ENCODE results near the gene HSPA1B. TPM values are rescaled to one million over a fixed set of nuclear protein-coding genes. Genes with fewer than 3 reads are reported as not detected.

Gene HSPA1B
- total RNA-seq, 1 experiment from 2014 or later: 214 TPM

DNA sequence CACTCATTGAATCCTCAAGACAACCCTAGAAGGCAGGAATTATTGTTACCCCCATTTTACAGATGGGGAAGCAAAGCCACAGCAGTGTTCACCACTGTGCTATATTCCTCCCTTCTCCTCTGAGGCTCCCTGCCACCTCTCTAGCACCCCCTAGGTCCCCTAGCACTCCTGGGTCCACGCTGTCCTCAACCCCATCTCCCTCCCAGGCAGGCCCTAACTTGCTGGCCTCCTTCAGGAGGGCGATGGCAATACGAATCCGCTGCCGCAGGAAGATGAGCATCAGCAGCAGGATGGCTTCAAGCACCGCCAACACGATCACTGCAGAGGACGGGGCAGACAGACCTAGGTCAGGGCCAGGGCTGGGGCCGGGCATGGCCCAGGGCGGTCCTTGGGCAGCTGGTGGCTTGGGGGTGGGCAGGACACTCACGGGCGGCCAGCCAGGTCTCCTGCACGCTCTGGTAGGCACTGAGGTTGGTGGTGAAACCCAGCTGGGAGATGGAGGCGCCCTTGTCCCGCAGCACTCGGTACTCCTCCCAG is 42.9 kb downstream of the HSPA1B start:
- RAD21 ChIA-PET (ENCODE audit: low non-redundant PET in 1 of 2, low total read pairs in 2 of 2, uncharacterized antibody in 2 of 2, unreplicated experiment in 2 of 2): no interaction called here
- Histone ChIP-seq H3K9ac (ENCODE audit: low read length) (no peak overlapping the region), H3K9me3 (ENCODE audit: control insufficient read depth in 1 of 2, insufficient read depth in 1 of 2, low read depth in 1 of 2, low read length in 2 of 2) (no peaks in the 10 kb centered on the region), H3K27ac (ENCODE audit: low read depth, low read length) (no peak overlapping the region), H3K9me2 (ENCODE audit: insufficient read depth) (no peaks in the 10 kb centered on the region), H3K4me1 (ENCODE audit: control insufficient read depth in 1 of 2, insufficient read depth in 2 of 2, low read length in 2 of 2) (peaks cover 6 to 9% of the 10 kb centered on the region in 2 experiments; a peak in 3 of 4 replicates), H4K20me1 (ENCODE audit: insufficient read depth) (no peaks in the 10 kb centered on the region), H2AFZ (ENCODE audit: low read depth, low read length, poor library complexity, severe bottlenecking) (no peak overlapping the region), H3K27me3 (ENCODE audit: insufficient read depth, low read length) (no peaks in the 10 kb centered on the region), H3K79me2 (ENCODE audit: insufficient read depth, low read length) (no peaks in the 10 kb centered on the region), H3K4me2 (ENCODE audit: low read length) (no peak overlapping the region), H3K36me3 (ENCODE audit: control insufficient read depth in 1 of 2, insufficient read depth in 2 of 2, low read length in 2 of 2) (no peaks in the 10 kb centered on the region), H3K4me3 (replicated peaks in 1 of 2; ENCODE audit: low read depth in 1 of 2, low read length in 2 of 2) (no peak overlapping the region)
- no TSS peak for BruUV-seq (replicated peaks)
- ATAC-seq: peak; percentile 82
- no peak for TF ChIP-seq YY1 (IDR thresholded peaks at IDR 0.05; ENCODE audit: extremely low read depth, insufficient replicate concordance, low read depth, low read length)
- no peak for TF ChIP-seq EZH2phosphoT487 (IDR thresholded peaks at IDR 0.05; ENCODE audit: borderline replicate concordance)
- no peak for TF ChIP-seq CBX3 (IDR thresholded peaks at IDR 0.05; ENCODE audit: low read depth)
- TF ChIP-seq, protein P1, sequence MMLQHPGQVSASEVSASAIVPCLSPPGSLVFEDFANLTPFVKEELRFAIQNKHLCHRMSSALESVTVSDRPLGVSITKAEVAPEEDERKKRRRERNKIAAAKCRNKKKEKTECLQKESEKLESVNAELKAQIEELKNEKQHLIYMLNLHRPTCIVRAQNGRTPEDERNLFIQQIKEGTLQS (IDR thresholded peaks at IDR 0.05): no peak
- no peak for TF ChIP-seq SRF (IDR thresholded peaks at IDR 0.05; ENCODE audit: low read depth)
- no peak for TF ChIP-seq ELF1 (IDR thresholded peaks at IDR 0.05; ENCODE audit: borderline replicate concordance, low read depth)
- TF ChIP-seq, protein P2, sequence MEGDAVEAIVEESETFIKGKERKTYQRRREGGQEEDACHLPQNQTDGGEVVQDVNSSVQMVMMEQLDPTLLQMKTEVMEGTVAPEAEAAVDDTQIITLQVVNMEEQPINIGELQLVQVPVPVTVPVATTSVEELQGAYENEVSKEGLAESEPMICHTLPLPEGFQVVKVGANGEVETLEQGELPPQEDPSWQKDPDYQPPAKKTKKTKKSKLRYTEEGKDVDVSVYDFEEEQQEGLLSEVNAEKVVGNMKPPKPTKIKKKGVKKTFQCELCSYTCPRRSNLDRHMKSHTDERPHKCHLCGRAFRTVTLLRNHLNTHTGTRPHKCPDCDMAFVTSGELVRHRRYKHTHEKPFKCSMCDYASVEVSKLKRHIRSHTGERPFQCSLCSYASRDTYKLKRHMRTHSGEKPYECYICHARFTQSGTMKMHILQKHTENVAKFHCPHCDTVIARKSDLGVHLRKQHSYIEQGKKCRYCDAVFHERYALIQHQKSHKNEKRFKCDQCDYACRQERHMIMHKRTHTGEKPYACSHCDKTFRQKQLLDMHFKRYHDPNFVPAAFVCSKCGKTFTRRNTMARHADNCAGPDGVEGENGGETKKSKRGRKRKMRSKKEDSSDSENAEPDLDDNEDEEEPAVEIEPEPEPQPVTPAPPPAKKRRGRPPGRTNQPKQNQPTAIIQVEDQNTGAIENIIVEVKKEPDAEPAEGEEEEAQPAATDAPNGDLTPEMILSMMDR (IDR thresholded peaks at IDR 0.05 in 2 of 3, conservative IDR thresholded peaks at IDR 0.05 in 1 of 3; ENCODE audit: borderline replicate concordance in 1 of 3, insufficient read depth in 1 of 3, low read depth in 2 of 3, low read length in 2 of 3): peak in 2 of 3 experiments; percentile 37 to 42; a peak in 3 of 6 replicates
- no peak for TF ChIP-seq POLR2A (IDR thresholded peaks at IDR 0.05; ENCODE audit: borderline replicate concordance, extremely low read depth, insufficient read depth, insufficient read length)
- no peak for DNase-seq (ENCODE audit: low read depth, low spot score)
- intact Hi-C loops (cut with micrococcal nuclease): no loop called here
- POLR2A ChIA-PET: no interaction called here
- CTCF ChIA-PET: no interaction called here
